GM18502 (cell line): ENCODE results near the gene IFNA6.
"Not testable (repeated sequence)": the region's sequence is repeated elsewhere in the genome, so short reads cannot be mapped to it uniquely, and the experiment has no call there.

Experiments
- ATAC-seq: cut with Tn5 transposase; IDR thresholded peaks from one replicate; pipeline ENCODE4 v1.9.1; 2021; ENCODE audit warnings: mild to moderate bottlenecking; ENCODE audit not compliant: unreplicated experiment, poor library complexity

Gene IFNA6

GRCh38 chr9:21350787-21351186 is at the start of gene IFNA6:
TSS of gene IFNA6 (minus strand) at chr9:21350887. CDS start at chr9:21350887, 0 bp downstream.
- no peak for ATAC-seq

GRCh38 chr9:21399956-21400355 is 49.3 kb upstream of the IFNA6 start:
- ATAC-seq, result no peak

GRCh38 chr9:21398955-21399489 is 48.3 kb upstream of the IFNA6 start:
- ATAC-seq, result no peak

- ATAC-seq, result peak; percentile 82
Observed at GRCh38 chr9:21395778-21396717, 45.4 kb upstream of the IFNA6 start.

- peak; percentile 87 for ATAC-seq
Observed at GRCh38 chr9:21392270-21392669, 41.6 kb upstream of the IFNA6 start.

- no peak for ATAC-seq
Observed at GRCh38 chr9:21385131-21385670, 34.5 kb upstream of the IFNA6 start, which contains the start of gene IFNA2. TSS of gene IFNA2 (minus strand) at chr9:21385398. CDS start at chr9:21385329, 69 bp downstream.

GRCh38 chr9:21383627-21384026 is 32.9 kb upstream of the IFNA6 start:
- no peak for ATAC-seq

GRCh38 chr9:21381448-21382339 is 31.0 kb upstream of the IFNA6 start:
- peak; percentile 99 for ATAC-seq

- not testable (repeated sequence) for ATAC-seq
Observed at GRCh38 chr9:21371467-21371866, 20.8 kb upstream of the IFNA6 start.

- no peak for ATAC-seq
Observed at GRCh38 chr9:21367957-21368356, 17.3 kb upstream of the IFNA6 start, which contains the start of gene IFNA13. TSS of gene IFNA13 (minus strand) at chr9:21368057. CDS start at chr9:21368010, 47 bp downstream.

GRCh38 chr9:21367169-21367568 is 16.5 kb upstream of the IFNA6 start:
- peak; percentile 95 for ATAC-seq

GRCh38 chr9:21362287-21362686 is 11.6 kb upstream of the IFNA6 start:
- ATAC-seq, result no peak

- ATAC-seq, result peak; percentile 94
Observed at GRCh38 chr9:21357479-21358460, 7.1 kb upstream of the IFNA6 start.

- no peak for ATAC-seq
Observed at GRCh38 chr9:21348430-21348970, 2.2 kb downstream of the IFNA6 start.

- ATAC-seq, result no peak
Observed at GRCh38 chr9:21340735-21341134, 10.0 kb downstream of the IFNA6 start.

GRCh38 chr9:21336457-21336856 is 14.2 kb downstream of the IFNA6 start:
- no peak for ATAC-seq

- ATAC-seq, result peak; percentile 88
Observed at GRCh38 chr9:21334701-21335632, 15.7 kb downstream of the IFNA6 start, which contains the start of gene KLHL9. TSS of gene KLHL9 (minus strand) at chr9:21335404. CDS start at chr9:21334859, 545 bp downstream.

- no peak for ATAC-seq
Observed at GRCh38 chr9:21333226-21333625, 17.5 kb downstream of the IFNA6 start.
